IPS DF 4.7 (cell line): Measurements from ENCODE around the gene GRM7.

ENCODE experiments used
- DNase-seq: peaks from one replicate; pipeline ENCODE4 v3.0.0-alpha.2; 2013; ENCODE audit warnings: low spot score; ENCODE audit errors: extremely low read depth

Gene GRM7

DNA sequence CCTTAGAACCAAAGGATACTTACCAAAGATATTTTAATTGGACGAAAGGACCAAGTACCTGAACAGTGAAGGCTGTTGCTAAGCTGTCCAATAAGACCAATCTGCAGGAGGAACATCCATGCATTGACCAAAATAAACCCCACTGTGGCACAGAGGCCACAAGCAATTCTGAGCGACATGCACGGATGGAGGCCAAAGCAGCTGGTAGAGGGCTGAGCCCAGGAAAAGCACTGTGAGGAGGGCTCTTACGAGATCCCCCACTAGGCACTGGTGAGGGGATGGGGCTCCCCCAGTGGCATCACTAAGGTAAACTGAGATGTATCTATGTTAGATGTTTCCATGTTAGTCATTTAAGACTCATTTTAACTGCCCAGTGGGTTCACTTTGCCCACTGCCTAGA is 920.5 kb downstream of the GRM7 start:
- DNase-seq: no peak

- no peak for DNase-seq
Measured at GRCh38 chr3:7787871-7788828, 927.2 kb downstream of the GRM7 start.

GRCh38 chr3:7788881-7789280 is 928.0 kb downstream of the GRM7 start:
- DNase-seq: no peak

GRCh38 chr3:7789324-7789723 is 928.4 kb downstream of the GRM7 start:
- DNase-seq: no peak

DNA sequence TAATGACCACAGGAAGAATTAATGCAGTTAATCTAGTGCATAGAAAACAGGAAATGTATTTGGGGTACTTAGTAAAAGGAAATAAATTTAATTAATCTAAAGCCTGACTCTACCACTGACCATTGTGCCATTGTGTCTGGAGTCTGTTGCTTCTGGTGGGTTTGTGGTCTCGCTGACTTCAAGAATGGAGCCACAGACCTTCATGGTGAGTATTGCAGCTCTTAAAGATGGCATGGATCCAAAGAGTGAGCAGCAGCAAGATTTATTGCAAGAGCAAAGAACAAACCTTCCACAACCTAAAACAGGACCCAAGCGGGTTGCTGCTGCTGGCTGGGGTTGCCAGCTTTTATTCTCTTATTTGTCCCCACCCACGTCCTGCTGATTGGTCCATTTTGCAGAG is 929.2 kb downstream of the GRM7 start:
- DNase-seq: no peak
